Activated CD4-positive, CD25-positive, alpha-beta regulatory T cell treated with anti-CD3 and anti-CD28 coated beads, Interleukin-2, amount 50 U/mL, for 72 hours (primary cell): Measurements from ENCODE around the gene UNC5C.

ENCODE experiments used
- DNase-seq: peaks from one replicate; pipeline ENCODE4 v3.0.0; 2021

Gene UNC5C

DNA sequence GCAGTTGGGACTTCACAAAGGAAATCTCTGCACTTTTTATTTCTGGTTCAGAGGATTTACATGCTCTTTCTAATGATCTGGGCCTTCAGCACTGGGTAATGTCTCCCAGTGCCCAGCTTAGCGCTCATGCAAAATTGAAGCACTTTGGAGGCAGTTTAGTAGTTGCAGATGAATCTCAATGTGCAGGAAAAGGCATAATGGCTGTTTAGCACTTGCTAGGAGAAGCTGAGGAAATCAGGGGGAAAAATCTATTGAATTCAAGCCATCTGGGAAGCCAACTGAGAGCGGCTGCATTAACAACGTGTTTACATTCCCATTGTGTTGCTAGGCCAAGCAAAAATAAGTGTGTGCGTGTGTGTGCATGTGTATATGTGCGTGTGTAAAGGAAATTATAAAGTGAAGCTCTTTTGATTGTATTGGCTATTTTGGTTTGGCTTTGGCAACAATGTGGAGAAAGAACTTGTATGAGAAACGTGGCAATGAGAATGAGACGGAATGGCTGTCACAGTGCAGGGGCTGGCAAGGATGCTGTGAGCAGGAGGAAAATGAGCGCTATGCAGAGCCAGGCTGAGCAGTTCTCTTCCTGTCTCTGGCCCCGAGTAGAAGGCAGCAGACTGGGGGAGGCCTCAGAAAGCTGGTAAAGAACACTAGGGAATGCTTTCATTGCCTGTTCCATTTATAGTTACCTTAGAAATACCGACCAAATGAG lies 231.5 kb downstream of the UNC5C start:
- no peak for DNase-seq

GRCh38 chr4:95314573-95314972 lies 234.2 kb downstream of the UNC5C start:
- DNase-seq: no peak

GRCh38 chr4:95304898-95305297 lies 243.9 kb downstream of the UNC5C start:
- DNase-seq: no peak

DNA sequence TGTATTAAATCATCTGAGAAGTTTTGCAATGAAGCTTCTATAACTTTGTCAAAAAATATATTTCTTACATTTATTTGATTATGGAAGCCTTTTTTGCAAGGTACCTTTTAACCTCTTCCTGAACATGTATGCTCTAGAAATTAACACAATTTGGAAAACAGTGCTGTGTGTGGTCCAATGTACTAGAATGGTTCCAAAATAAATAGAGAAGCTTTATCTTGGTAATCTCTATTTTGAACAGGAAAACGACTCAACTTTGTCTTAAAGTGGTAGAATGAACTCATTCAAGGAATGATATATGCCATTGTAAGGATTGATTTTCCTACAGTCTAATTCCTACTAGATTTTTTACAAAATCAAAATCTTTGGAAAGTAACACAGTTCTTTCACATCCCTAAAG lies 248.5 kb downstream of the UNC5C start:
- DNase-seq: no peak

- no peak for DNase-seq
These were observed 252.7 kb downstream of the UNC5C start for GRCh38 chr4:95296052-95296451.

GRCh38 chr4:95295157-95295556 lies 253.6 kb downstream of the UNC5C start:
- no peak for DNase-seq

GRCh38 chr4:95294321-95294720 lies 254.5 kb downstream of the UNC5C start:
- no peak for DNase-seq

DNA sequence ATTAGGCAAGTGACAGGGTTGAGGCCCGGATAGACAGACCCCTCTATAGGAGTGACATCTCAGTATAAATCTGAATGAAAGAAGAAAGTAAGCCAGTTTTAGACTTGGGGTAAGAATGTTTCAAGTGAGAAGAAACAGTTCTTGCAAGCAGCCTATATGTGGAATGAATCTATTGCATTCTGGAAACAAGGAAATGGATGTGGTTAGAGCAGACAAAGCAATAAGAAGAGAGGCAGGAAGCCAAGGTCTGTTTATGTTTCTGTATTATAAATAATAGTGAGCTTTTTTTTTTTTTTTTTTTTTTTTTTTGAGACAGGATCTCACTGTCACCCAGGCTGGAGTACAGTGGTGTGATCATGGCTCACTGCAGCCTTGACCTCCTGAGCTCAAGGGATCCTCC lies 255.8 kb downstream of the UNC5C start:
- DNase-seq: no peak

DNA sequence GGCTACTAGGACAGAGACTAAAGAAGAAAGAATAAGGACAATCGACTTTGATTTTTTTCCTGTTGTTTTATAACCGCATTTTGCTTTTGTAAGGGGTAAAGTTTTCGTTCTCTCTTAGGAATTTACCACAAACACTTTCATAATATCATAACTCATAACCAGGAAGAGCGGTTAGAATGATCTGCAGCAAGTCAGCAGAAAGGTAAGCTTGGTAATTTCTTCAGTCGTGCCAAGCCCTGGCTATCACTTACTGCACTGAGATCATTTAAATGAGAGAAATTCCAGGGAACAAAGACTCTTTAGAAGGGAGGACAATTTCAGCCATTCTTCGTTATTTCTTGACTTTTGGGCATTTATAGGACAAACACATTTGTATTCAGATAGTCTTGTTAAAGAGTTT lies 258.1 kb downstream of the UNC5C start:
- DNase-seq: no peak

- no peak for DNase-seq
These were observed 259.6 kb downstream of the UNC5C start for GRCh38 chr4:95289028-95289634.

DNA sequence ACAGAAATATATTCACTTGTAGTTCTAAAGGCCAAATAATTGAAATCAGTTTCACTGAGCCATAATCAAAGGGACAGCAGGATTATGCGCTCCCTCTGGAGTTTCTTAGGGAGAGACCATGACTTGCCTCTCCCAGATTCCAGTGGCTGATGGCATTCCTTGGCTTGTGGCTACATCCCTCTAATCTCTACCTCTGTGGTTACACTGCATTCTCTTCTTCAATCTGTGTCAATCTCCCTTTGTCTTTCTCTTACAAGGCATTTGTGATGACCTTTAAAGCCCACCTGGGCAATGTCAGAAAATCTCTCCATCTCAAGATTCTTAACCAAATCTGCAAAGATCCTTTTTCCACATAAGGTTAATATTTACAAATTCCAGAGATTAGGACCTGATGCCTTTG lies 260.2 kb downstream of the UNC5C start:
- no peak for DNase-seq

DNA sequence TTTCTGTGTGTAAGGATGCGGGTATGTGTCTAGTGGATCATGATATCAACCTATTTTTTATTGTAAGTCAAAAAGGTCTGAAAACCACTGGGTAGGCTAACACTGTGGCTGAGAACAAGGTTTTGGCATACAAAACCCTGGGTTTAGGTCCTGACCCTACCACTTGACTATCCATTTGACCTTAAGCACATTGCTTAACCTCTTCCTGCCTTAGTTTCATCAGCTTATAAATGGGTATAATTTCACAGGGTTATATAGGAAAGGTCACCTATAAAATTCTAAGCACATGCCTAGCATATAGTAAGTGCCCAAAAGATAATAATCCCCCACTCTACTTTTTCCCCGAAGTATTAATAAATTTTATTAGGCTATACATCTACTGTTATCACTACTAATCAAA lies 263.0 kb downstream of the UNC5C start:
- DNase-seq: no peak

- no peak for DNase-seq
These were observed 264.1 kb downstream of the UNC5C start for GRCh38 chr4:95284655-95285054.

GRCh38 chr4:95283320-95283719 lies 265.5 kb downstream of the UNC5C start:
- no peak for DNase-seq

DNA sequence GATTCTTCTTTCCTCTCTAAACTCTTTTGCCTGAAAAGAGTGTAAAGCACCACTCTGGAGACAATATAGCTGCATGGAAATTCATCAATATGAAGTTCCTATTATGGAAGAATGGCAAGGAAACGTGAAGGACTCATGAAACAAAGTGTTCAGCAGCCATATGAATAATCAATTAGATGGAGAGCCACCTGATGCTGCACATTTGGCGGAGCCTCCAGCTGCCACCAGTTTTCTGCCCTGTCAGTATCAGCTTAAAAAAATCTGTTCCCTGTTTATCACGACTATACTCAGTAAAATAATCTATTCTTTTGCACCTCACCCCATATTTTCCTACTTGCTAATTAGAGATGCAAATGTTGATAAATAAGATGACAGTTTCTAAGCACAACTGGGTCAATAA lies 276.0 kb downstream of the UNC5C start:
- DNase-seq: no peak

- DNase-seq: no peak
These were observed 276.7 kb downstream of the UNC5C start for GRCh38 chr4:95272036-95272435.

GRCh38 chr4:95268819-95269565 lies 279.8 kb downstream of the UNC5C start:
- no peak for DNase-seq

DNA sequence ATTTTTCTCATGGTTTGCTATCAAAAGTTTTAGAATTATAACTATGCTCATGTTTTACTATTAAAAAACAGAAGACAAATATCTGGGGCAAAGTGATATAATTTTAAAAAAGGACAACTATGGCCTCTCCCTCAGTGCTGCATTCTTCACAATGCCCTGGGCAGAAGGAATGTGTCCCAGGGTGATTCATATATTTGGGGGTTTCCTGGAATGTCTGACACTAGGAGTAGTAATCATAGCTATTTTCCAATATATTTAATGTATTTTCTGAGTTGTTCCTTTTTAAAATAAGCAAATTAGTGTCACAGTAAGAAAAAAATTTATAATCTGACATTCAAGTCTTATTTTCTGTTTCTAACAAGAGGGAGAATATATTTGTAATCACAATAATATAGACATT lies 281.7 kb downstream of the UNC5C start:
- DNase-seq: no peak

DNA sequence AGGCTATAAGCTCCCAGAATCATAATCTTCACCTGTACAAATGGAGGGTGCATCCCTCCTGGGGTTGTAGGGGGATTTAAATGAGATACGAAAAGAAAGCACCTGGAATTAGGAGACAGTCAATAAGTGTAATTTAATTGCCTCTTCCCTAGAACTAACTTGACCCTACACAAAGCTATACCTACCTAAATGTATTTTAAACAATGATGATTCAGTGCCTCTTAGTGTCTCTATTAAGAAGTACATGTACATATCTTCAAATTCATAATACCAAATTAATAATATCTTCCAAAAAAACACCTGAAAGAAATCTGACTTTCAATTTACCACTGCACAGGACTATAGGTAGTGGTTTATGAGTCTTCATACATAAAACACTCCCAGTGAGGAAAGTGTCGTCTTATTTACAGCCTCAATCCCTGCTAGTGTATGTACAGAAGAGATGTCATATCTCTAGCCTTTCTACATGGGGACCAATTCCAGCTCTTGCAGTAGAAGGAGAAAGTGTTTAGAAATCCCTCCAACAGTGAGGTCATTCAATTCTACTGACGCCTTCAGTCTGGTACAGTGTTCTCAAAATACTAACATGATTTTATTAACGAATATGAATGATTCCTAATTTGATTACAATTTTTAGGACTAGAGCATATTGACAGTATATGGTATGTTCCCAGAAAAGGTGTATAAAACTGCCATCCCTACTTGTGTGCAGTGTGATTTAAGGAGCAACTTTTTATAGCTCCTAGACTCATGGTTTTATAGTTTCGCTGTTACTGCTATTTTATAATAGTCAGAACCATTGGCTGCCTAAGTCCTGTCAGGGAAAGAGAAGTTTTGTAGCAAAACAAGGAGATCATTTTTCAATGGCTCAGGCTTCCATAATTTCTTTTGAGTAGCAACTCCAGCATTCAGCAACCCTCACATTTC lies 282.7 kb downstream of the UNC5C start:
- DNase-seq: no peak

GRCh38 chr4:95264843-95265242 lies 283.9 kb downstream of the UNC5C start:
- no peak for DNase-seq

GRCh38 chr4:95263960-95264359 lies 284.8 kb downstream of the UNC5C start:
- DNase-seq: no peak

GRCh38 chr4:95263391-95263790 lies 285.4 kb downstream of the UNC5C start:
- DNase-seq: no peak
